CD4-positive, alpha-beta T cell treated with Interleukin-2 at 100 ng/mL for 4 hours (primary cell): ENCODE measurements around the gene C19orf25.

Experiments
- DNase-seq: peaks from one replicate; pipeline ENCODE4 v3.0.0-alpha.2; 2020; ENCODE audit warnings: low spot score

Gene C19orf25

GRCh38 chr19:1466461-1467214 is 12.4 kb downstream of the C19orf25 start:
- no peak for DNase-seq

- DNase-seq: no peak
Observed at GRCh38 chr19:1466018-1466460, 13.0 kb downstream of the C19orf25 start.

DNA sequence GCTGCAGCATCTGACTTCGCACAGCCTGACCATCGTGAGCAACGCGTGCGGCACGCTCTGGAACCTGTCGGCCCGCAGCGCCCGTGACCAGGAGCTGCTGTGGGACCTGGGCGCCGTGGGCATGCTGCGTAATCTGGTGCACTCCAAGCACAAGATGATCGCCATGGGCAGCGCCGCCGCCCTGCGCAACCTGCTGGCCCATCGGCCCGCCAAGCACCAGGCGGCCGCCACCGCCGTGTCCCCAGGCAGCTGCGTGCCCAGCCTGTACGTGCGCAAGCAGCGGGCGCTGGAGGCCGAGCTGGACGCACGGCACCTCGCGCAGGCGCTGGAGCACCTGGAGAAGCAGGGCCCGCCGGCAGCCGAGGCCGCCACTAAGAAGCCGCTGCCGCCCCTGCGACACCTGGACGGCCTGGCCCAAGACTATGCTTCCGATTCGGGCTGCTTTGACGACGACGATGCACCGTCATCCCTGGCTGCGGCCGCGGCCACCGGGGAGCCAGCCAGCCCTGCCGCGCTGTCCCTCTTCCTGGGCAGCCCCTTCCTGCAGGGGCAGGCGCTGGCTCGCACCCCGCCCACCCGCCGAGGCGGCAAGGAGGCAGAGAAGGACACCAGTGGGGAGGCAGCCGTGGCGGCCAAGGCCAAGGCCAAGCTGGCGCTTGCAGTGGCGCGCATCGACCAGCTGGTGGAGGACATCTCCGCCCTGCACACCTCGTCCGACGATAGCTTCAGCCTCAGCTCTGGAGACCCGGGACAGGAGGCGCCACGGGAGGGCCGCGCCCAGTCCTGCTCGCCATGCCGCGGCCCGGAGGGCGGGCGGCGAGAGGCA is 13.6 kb downstream of the C19orf25 start:
- no peak for DNase-seq

DNA sequence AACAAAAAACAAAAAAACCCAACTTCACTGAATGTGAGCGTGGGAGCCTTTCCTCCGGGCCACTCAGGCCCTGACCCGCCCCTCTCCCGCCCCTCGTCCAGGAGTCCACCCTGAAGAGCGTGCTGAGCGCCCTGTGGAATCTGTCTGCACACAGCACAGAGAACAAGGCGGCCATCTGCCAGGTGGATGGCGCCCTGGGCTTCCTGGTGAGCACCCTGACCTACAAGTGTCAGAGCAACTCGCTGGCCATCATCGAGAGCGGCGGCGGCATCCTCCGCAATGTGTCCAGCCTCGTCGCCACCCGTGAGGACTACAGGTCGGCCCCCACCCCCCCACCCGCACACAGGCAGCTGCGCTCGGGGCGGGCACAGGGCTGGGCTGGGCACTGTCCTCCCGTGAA is 17.2 kb downstream of the C19orf25 start:
- no peak for DNase-seq

DNA sequence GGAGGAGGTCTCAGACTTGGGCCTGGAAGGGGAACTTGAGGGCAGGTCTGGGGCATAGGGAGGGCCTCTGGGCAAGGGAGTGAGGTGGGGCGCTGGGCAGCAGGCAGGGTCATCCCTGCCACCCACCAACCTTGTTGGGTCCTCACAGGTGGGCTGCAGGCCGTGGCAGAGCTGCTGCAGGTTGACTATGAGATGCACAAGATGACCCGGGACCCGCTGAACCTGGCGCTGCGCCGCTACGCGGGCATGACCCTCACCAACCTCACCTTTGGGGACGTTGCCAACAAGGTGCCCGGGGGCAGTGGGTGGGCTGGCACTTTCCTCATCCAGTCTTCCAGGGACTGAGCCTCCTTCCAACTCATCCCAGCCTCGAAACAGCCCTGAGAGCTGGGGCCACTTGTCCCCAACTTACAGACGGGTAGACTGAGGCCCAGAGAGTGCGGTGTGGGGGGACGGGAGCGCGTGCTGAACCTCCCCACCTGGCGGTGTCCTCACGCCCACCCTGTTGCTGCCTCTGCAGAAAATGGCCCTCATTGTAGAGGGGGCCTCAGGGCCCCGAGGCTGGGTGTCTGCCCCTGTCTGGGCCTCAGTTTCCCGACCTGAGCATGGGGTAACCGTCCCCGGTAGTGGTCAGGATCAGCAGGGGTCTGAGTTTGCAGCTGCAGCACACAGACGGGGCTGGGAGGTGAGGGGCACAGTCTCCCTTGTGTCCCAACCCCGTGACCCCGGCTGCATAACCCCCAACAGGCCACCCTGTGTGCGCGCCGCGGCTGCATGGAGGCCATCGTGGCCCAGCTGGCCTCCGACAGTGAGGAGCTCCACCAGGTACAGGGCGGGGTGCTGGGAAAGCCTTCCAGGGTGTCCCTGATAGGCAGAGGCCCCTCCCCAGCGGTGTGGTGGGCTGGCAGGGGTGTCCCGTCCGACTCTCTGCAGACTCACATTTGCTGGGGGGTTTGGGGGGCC is 18.7 kb downstream of the C19orf25 start:
- DNase-seq: no peak

- no peak for DNase-seq
Observed at GRCh38 chr19:1459479-1459878, 19.5 kb downstream of the C19orf25 start.

- DNase-seq: no peak
Observed at GRCh38 chr19:1457892-1458291, 21.1 kb downstream of the C19orf25 start.

- DNase-seq: no peak
Observed at GRCh38 chr19:1457031-1457739, 21.8 kb downstream of the C19orf25 start.

DNA sequence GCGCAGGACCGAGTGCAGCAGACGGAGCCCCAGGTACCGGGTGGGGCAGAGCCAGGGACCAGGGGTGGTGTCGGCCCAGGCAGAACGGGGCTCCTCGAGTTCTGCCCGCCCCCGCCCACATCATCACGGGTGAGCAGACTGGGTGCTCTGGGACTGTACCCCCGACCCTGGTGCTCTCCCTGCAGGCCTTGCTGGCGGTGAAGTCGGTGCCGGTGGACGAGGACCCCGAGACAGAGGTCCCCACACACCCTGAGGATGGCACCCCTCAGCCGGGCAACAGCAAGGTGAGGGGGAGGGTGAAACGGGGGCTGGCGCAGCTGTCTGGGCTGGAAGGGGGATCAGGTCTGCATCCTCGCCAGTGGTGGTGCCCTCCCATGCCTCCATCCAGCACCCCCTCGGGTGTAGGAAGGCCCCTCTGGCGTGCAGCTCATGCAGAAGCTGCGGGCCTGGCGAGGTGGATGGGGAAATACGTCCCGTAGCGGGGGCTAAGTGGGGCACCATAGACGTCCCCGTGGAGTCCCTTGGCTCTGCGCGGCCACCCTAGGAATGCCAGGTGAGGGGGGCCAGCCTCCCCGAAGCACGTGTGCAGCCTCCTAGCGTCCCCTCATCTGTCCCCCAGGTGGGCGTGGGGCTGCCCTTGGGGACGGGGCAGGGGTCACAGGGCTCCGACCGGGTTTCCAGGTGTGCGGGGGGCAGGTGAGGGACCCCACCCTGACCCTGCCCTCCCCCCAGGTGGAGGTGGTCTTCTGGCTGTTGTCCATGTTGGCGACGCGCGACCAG is 22.7 kb downstream of the C19orf25 start:
- DNase-seq: no peak

- peak; percentile 28 for DNase-seq
Observed at GRCh38 chr19:1455336-1456120, 23.5 kb downstream of the C19orf25 start.

- DNase-seq: no peak
Observed at GRCh38 chr19:1455002-1455335, 24.0 kb downstream of the C19orf25 start.

- no peak for DNase-seq
Observed at GRCh38 chr19:1453525-1454364, 25.3 kb downstream of the C19orf25 start.

DNA sequence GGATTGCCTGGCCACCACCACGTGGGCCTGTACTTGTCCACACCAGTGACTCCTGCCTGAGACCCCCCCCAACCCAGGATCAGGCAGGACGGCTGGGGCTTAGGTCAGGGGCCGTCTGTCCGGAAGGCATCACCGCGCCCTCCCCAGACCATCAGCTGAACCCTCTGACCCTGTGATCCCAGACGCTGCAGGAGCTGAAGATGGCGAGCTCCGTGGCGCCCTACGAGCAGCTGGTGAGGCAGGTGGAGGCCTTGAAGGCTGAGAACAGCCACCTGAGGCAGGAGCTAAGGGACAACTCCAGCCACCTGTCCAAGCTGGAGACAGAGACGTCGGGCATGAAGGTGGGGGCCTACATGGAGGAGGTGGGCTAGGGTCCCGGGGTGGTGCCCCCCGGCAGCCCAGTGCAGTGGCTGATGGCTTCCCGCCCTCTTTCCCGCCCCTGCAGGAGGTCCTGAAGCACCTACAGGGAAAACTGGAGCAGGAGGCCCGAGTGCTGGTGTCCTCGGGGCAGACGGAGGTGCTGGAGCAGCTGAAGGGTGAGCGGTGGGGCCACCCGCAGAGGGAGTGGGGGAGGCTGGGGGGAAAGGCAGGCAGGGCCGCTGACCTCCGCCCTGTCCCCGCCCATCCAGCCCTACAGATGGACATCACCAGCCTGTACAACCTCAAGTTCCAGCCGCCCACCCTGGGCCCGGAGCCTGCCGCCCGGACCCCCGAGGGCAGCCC is 26.1 kb downstream of the C19orf25 start:
- no peak for DNase-seq

DNA sequence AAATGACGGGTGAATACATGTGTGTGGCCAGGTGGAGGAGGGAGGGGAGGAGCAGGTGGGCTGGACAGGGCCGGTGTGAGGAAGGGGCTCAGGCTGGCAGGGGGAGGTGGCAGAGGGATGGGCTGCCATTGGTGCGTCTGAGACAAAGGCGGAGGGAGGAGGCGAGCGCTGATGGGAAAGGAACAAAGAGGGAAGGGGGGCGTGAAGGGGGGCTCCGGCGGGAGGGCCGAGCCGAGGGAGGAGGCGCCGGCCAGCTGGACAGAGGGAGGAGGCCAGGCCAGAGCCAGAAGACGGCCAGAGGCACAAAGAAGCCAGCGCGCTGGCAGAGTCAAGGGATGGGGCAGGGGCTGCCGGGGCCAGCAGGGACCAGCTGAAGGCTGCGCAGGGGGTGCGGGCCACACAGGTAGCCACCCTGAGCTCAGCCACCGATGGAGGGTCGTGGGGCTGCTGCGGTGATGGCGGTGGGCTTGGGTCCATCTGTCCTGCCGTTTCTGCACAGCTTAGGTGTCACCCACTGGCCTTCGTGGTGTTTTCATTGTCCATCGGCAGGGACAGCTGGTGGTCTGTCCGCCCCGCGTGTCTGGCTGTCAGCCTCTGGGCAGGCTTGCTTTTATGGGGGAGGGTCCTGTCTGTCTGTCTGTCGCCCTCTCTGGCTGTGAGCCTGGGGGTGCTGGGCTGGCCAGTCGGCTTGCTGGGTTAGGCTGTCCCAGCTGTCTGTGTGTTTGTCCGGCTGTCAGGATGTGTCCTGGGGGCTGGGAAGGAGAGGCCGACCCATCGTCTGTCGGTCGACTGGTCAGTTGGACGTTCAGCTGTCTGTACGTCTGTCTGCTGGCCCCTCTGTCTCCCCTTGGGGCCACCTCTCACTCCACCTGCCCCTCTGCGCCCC is 26.9 kb downstream of the C19orf25 start:
- no peak for DNase-seq

DNA sequence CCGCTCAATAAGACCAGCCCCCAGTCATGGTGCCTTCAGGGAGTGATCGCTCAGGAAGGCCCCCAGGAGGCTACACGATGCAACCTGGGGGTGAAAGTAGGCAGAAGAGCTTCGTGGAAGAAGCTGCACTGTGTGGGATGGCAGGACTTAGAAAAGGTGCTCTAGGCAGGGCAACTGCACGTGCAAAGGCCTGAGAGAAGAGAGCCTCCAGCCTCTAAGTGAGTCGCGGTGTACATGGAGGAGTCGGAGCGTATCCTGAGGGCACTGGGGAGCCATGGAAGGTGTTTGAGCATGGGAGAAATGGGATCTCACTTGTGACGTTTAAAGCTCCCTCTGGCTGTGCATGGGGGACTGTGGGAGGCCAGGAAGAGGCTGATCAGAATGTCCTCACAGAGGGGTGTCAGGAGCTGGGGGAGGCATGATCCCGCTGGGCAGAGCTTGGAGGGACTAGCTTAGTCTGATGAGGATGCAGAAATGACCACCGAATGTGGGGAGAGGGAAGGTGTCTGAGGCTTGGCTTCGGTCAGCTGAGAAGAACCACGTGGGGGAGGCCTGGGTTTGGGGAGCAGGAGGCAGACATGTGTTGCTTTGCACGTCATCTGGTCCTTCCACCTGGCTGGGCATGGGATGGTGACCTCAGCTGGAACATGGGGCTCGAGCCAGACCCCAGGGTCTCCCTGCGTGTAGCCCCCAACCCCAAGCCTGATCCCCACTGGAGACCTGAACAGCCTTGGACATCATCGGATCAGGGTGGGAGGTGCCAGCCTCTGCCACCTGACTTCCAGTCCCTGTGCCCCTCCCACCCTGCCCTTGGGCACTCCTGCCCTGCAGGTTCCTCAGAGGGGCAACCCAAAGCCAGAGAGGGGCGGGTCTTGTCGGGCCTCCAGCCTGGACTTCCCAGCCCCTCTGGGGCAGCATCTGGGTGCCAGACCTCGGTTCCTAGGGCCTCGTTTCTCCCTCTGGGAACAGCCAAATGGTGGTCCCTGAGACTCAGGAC is 28.0 kb downstream of the C19orf25 start:
- no peak for DNase-seq
